SK-N-MC (cell line): ENCODE data around the gene HBA1.
A peak's percentile ranks its signal among the peaks of the same experiment; 100 is the strongest.

Experiments
- EZH2 ChIP-seq: fragments of 200-600 bp; sonication (generic); IDR thresholded peaks from one replicate; pipeline ENCODE4 v1.6.1; 2017; ENCODE audit warnings: antibody characterized with exemption
- FOXP2 ChIP-seq: optimal IDR thresholded peaks from 2 replicates; pipeline ENCODE3; 2011; ENCODE audit warnings: mild to moderate bottlenecking, moderate library complexity; ENCODE audit not compliant: insufficient read depth; ENCODE audit errors: extremely low read length, control extremely low read depth
- POLR2AphosphoS5 ChIP-seq: IDR thresholded peaks from 2 replicates; pipeline ENCODE4 v1.6.1; 2012; ENCODE audit warnings: mild to moderate bottlenecking, low read depth, low read length, borderline replicate concordance

DNA sequence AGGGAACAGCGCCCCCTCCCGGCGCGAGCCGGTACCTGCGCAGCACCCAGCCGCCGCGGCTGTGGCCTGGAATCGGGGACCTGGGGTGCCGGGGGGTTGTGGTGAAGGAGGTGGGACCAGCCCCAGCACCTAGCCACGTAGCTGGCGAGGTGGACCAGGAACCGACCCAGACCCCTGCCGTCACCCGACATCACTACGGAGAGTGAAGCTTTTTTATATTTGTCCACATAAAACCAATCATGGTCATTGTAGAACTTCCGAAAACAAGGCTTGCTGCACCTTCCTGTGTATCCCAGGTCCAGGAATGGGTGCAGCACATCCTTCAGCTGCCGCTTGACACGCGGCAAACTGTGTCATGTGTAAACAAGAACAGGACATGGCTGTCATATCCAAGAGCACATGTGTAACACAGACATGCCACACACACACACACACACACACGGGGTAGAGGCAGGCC is 5.1 kb downstream of the HBA1 start:
- TF ChIP-seq POLR2AphosphoS5 (0 out of 2 replicates have a peak, but pooled peaks have one; percentile 57), EZH2 (no peak), FOXP2 (no peak)
